Measurements from ENCODE around the gene BPIFB4. TPM values are rescaled to one million over a fixed set of nuclear protein-coding genes. Genes with fewer than 3 reads are reported as not detected.

BPIFB4 gene
- total RNA-seq: not detected

GRCh38 chr20:33079259-33079658 is at the start of gene BPIFB4:
Gene BPIFB4 (plus strand): TSS chr20:33079643. CDS start chr20:33081527, 1,884 bp downstream.
- H3K4me3 ChIP-seq: no peak within 1 kb of the TSS
- H3K9me3 ChIP-seq: no peaks in the 10 kb centered on the region
- H3K27me3 ChIP-seq: peaks cover 0 to 11% of the 10 kb centered on the region in 2 donors
- DNase-seq (ENCODE audit: low spot score in 2 of 2): no peak
- no peaks in the 10 kb centered on the region for H3K36me3 ChIP-seq
- no peaks in the 10 kb centered on the region for H3K4me1 ChIP-seq
- intact Hi-C loops (cut with DNase I; ENCODE audit: low total_unique reads): loop anchor here (10.0 kb wide), 1 partner anchor 164 kb away; no protein-coding TSS in a partner anchor
- TF ChIP-seq CTCF (IDR thresholded peaks at IDR 0.05): no peak
- no peak for TF ChIP-seq POLR2AphosphoS5 (IDR thresholded peaks at IDR 0.05)
- no peak within 1 kb of the TSS for H3K27ac ChIP-seq

GRCh38 chr20:33030076-33030475 is 49.4 kb upstream of the BPIFB4 start:
- DNase-seq (ENCODE audit: low spot score in 2 of 2): no peak
- peaks cover 0 to 3% of the 10 kb centered on the region in 2 donors for H3K27me3 ChIP-seq
- peaks cover 0 to 9% of the 10 kb centered on the region in 2 donors for H3K9me3 ChIP-seq
- H3K27ac ChIP-seq: no peak overlapping the region
- intact Hi-C loops (cut with DNase I; ENCODE audit: low total_unique reads): no loop called here
- H3K4me3 ChIP-seq: no peak overlapping the region
- H3K4me1 ChIP-seq: no peaks in the 10 kb centered on the region
- H3K36me3 ChIP-seq: no peaks in the 10 kb centered on the region
- TF ChIP-seq CTCF (IDR thresholded peaks at IDR 0.05): no peak
- TF ChIP-seq POLR2A (IDR thresholded peaks at IDR 0.05): no peak
- TF ChIP-seq POLR2AphosphoS5 (IDR thresholded peaks at IDR 0.05): no peak

GRCh38 chr20:33030569-33030968 is 48.9 kb upstream of the BPIFB4 start:
- DNase-seq (ENCODE audit: low spot score in 2 of 2): no peak
- H3K27me3 ChIP-seq: peaks cover 0 to 3% of the 10 kb centered on the region in 2 donors
- H3K4me1 ChIP-seq: no peaks in the 10 kb centered on the region
- H3K4me3 ChIP-seq: no peak overlapping the region
- no peak for TF ChIP-seq CTCF (IDR thresholded peaks at IDR 0.05)
- no peak overlapping the region for H3K27ac ChIP-seq
- peaks cover 0 to 9% of the 10 kb centered on the region in 2 donors for H3K9me3 ChIP-seq
- H3K36me3 ChIP-seq: no peaks in the 10 kb centered on the region
- intact Hi-C loops (cut with DNase I; ENCODE audit: low total_unique reads): no loop called here

GRCh38 chr20:33031531-33031930 is 47.9 kb upstream of the BPIFB4 start, which contains the start of gene BPIFB6:
Gene BPIFB6 (plus strand): TSS chr20:33031648. CDS start chr20:33031648, 0 bp downstream.
- H3K9me3 ChIP-seq: peaks cover 0 to 9% of the 10 kb centered on the region in 2 donors
- intact Hi-C loops (cut with DNase I; ENCODE audit: low total_unique reads): no loop called here

GRCh38 chr20:33032555-33032954 is 46.9 kb upstream of the BPIFB4 start:
- Histone ChIP-seq H3K4me1 (no peaks in the 10 kb centered on the region), H3K27me3 (peaks cover 0 to 3% of the 10 kb centered on the region in 2 donors), H3K36me3 (no peaks in the 10 kb centered on the region), H3K4me3 (no peak overlapping the region), H3K27ac (no peak overlapping the region), H3K9me3 (peaks cover 0 to 9% of the 10 kb centered on the region in 2 donors)
- intact Hi-C loops (cut with DNase I; ENCODE audit: low total_unique reads): no loop called here
- TF ChIP-seq POLR2A (IDR thresholded peaks at IDR 0.05): no peak
- TF ChIP-seq POLR2AphosphoS5 (IDR thresholded peaks at IDR 0.05): no peak
- TF ChIP-seq CTCF (IDR thresholded peaks at IDR 0.05): no peak
- no peak for DNase-seq (ENCODE audit: low spot score in 2 of 2)

More at GRCh38 chr20:33031531-33031930, 47.9 kb upstream of the BPIFB4 start, which contains the start of gene BPIFB6:
- Histone ChIP-seq H3K27me3 (peaks cover 0 to 3% of the 10 kb centered on the region in 2 donors), H3K4me3 (no peak within 1 kb of the TSS), H3K4me1 (no peaks in the 10 kb centered on the region), H3K27ac (no peak within 1 kb of the TSS), H3K36me3 (no peaks in the 10 kb centered on the region)
- TF ChIP-seq POLR2AphosphoS5 (IDR thresholded peaks at IDR 0.05) (no peak), POLR2A (IDR thresholded peaks at IDR 0.05) (no peak), CTCF (IDR thresholded peaks at IDR 0.05) (no peak)
- no peak for DNase-seq (ENCODE audit: low spot score in 2 of 2)
